Measurements from ENCODE around the gene SDK1. TPM values are rescaled to one million over a fixed set of nuclear protein-coding genes. Genes with fewer than 3 reads are reported as not detected.

The SDK1 gene
- total RNA-seq, 2 donors from 2014 or later, result 3.1 to 3.6 TPM

DNA sequence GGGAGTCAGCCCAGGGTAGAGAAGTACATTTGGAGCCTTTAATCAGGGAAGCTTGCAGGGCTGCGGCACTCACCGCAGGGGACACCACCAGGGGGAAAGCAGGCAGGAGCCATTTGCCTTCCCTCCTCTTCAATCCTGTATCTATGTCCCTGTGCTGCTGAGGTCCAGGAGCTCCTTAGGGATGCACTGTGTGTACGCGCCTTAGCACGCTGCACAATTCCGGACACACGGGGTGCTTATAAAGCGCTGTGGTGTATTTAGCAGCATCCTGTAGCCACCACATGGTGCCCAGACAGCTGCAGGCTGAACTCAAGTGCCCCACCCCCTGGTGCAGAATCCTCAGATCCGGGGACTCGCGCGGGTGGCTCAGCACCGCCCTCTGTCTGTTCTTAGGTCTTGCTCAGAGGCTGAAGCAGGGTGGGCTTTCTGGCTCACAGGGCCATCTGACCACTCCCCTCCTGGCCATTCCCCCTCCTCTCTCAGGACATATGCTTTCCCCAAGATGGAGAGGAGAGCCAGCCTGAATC lies 421.4 kb downstream of the SDK1 start:
- DNase-seq (ENCODE audit: low spot score), result no peak
- TF ChIP-seq, protein P1, sequence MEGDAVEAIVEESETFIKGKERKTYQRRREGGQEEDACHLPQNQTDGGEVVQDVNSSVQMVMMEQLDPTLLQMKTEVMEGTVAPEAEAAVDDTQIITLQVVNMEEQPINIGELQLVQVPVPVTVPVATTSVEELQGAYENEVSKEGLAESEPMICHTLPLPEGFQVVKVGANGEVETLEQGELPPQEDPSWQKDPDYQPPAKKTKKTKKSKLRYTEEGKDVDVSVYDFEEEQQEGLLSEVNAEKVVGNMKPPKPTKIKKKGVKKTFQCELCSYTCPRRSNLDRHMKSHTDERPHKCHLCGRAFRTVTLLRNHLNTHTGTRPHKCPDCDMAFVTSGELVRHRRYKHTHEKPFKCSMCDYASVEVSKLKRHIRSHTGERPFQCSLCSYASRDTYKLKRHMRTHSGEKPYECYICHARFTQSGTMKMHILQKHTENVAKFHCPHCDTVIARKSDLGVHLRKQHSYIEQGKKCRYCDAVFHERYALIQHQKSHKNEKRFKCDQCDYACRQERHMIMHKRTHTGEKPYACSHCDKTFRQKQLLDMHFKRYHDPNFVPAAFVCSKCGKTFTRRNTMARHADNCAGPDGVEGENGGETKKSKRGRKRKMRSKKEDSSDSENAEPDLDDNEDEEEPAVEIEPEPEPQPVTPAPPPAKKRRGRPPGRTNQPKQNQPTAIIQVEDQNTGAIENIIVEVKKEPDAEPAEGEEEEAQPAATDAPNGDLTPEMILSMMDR (IDR thresholded peaks at IDR 0.05), result peak in 1 of 2 donors; percentile 59
- no peak overlapping the region for H3K4me3 ChIP-seq
- H3K27me3 ChIP-seq, result no peaks in the 10 kb centered on the region
- no peaks in the 10 kb centered on the region for H3K9me3 ChIP-seq
- no peak overlapping the region for H3K27ac ChIP-seq
- no peaks in the 10 kb centered on the region for H3K4me1 ChIP-seq
- no peaks in the 10 kb centered on the region for H3K36me3 ChIP-seq

- Histone ChIP-seq H3K27me3 (no peaks in the 10 kb centered on the region), H3K36me3 (no peaks in the 10 kb centered on the region), H3K9me3 (no peaks in the 10 kb centered on the region), H3K27ac (no peak overlapping the region), H3K4me3 (no peak overlapping the region), H3K4me1 (peaks cover 0 to 6% of the 10 kb centered on the region in 2 donors)
- TF ChIP-seq, protein P1 (IDR thresholded peaks at IDR 0.05), result no peak
- DNase-seq (ENCODE audit: low spot score), result no peak
Measured at GRCh38 chr7:3725155-3726059, 424.4 kb downstream of the SDK1 start.

GRCh38 chr7:3730276-3730675 lies 429.2 kb downstream of the SDK1 start:
- Histone ChIP-seq H3K36me3 (no peaks in the 10 kb centered on the region), H3K27ac (no peak overlapping the region), H3K9me3 (peaks cover 0 to 7% of the 10 kb centered on the region in 2 donors), H3K27me3 (no peaks in the 10 kb centered on the region), H3K4me1 (peaks cover 0 to 7% of the 10 kb centered on the region in 2 donors), H3K4me3 (no peak overlapping the region)
- DNase-seq (ENCODE audit: low spot score), result no peak
- TF ChIP-seq, protein P1 (IDR thresholded peaks at IDR 0.05), result no peak

DNA sequence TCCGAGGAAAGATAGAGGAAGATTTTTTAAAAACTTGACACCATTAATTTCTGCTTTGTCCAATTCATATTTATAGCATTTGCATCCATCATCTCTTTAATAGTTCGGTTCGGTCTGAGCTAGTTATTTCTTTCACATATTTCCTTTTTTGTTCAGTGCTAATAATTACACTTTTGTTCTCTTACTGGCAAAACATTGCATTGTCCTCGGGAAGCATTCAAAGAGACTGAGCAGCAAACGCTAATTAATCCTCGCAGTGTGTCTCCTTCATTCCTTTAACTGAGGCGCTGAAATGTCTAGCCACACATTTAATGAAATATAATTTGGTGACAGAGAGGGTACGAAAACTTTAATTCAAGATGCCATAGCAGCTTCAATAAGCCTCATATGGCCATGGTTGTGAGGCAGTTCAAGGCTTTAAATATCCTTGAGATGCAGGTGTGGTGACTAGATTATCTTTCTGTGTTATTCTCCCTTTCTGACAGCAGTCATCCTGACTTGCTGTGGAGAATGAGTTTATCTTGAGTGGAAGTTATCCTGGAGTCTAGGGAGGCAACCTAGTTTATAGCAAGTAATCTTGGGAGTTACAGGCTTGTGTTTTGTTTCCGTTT lies 431.4 kb downstream of the SDK1 start:
- Histone ChIP-seq H3K9me3 (peaks cover 0 to 7% of the 10 kb centered on the region in 2 donors), H3K36me3 (no peaks in the 10 kb centered on the region), H3K27me3 (no peaks in the 10 kb centered on the region), H3K27ac (no peak overlapping the region), H3K4me3 (no peak overlapping the region), H3K4me1 (peaks cover 0 to 7% of the 10 kb centered on the region in 2 donors)
- TF ChIP-seq, protein P1 (IDR thresholded peaks at IDR 0.05), result no peak
- no peak for DNase-seq (ENCODE audit: low spot score)

GRCh38 chr7:3733541-3734140 lies 432.6 kb downstream of the SDK1 start:
- H3K27me3 ChIP-seq, result no peaks in the 10 kb centered on the region
- H3K4me3 ChIP-seq, result no peak overlapping the region
- TF ChIP-seq, protein P1 (IDR thresholded peaks at IDR 0.05), result no peak
- H3K36me3 ChIP-seq, result no peaks in the 10 kb centered on the region
- H3K9me3 ChIP-seq, result peaks cover 0 to 10% of the 10 kb centered on the region in 2 donors
- H3K27ac ChIP-seq, result no peak overlapping the region
- no peak for DNase-seq (ENCODE audit: low spot score)
- peaks cover 0 to 7% of the 10 kb centered on the region in 2 donors for H3K4me1 ChIP-seq

Data from right atrium auricular region (tissue), 2 donors.